GM12878 (cell line): ENCODE results near the gene FAM120A. TPM values are rescaled to one million over a fixed set of nuclear protein-coding genes. Genes with fewer than 3 reads are reported as not detected.

Source experiments
- ATAC-seq: fragments of 200-7000 bp; cut with Tn5 transposase; 3 replicates; pipeline ENCODE4 v1.9.1; 2020; ENCODE audit warnings: mild to moderate bottlenecking, moderate library complexity
- BruUV-seq: library from RNA; stranded (reverse); fragments of 400-500 nt; replicated peaks from 2 replicates; lab custom pipeline; 2021; lab: Mats Ljungman, UMichigan
- CTCF ChIA-PET: fragments of 300-600 bp; sonication (Branson Sonifier 250); formaldehyde crosslinking; extraction: SDS; loops from one replicate; lab custom pipeline; 2021; ENCODE audit warnings: inconsistent platforms; lab: Yijun Ruan, JAX
- POLR2A ChIA-PET: fragments of 350-600 bp; formaldehyde crosslinking; extraction: SDS; loops from one replicate; lab custom pipeline; 2021; ENCODE audit warnings: inconsistent platforms; lab: Charles Lee
- RAD21 ChIA-PET: fragments of 300-600 bp; sonication (Branson Sonifier 250); formaldehyde crosslinking; loops from one replicate; lab custom pipeline; 2023; ENCODE audit warnings: antibody characterized with exemption; ENCODE audit not compliant: unreplicated experiment; lab: Charles Lee
- SMC1A ChIA-PET: fragments of 300-600 bp; sonication (Branson Sonifier 250); formaldehyde crosslinking; loops from one replicate; lab custom pipeline; 2023; ENCODE audit not compliant: unreplicated experiment, uncharacterized antibody; lab: Charles Lee
- DNase-seq: peaks from one replicate; pipeline ENCODE4 v3.0.0-alpha.2; 2011; ENCODE audit warnings: low read depth, low spot score
- FAIRE-seq: peaks from 3 replicates; lab custom pipeline; 2011; peaks lifted over from hg19 to GRCh38; lab: Jason Lieb, UNC
- H2AFZ ChIP-seq: 2 replicates; pipeline ENCODE4 v1.6.0; 2011; ENCODE audit warnings: low read depth, low read length, control low read depth; ENCODE audit not compliant: control insufficient read depth
- H3K27ac ChIP-seq: 2 replicates; pipeline ENCODE4 v1.5.1; 2011; ENCODE audit warnings: control low read depth; ENCODE audit not compliant: control insufficient read depth, insufficient read depth
- H3K27me3 ChIP-seq, 2 experiments: replicated peaks in 1 of 2; 2 replicates each; pipeline versions ENCODE4 v1.6.0 to v1.6.1; 2011; ENCODE audit warnings: low read length in 1 of 2; ENCODE audit not compliant: control insufficient read depth in 2 of 2, insufficient read depth in 2 of 2
- H3K36me3 ChIP-seq, 2 experiments: 2 replicates each; pipeline ENCODE4 v1.5.1; 2011; ENCODE audit warnings: low read length in 1 of 2; ENCODE audit not compliant: control insufficient read depth in 2 of 2, insufficient read depth in 2 of 2
- H3K4me1 ChIP-seq: 2 replicates; pipeline ENCODE4 v1.6.1; 2011; ENCODE audit warnings: mild to moderate bottlenecking, low read length, moderate library complexity, mixed read lengths; ENCODE audit not compliant: control insufficient read depth, insufficient read depth
- H3K4me2 ChIP-seq: 2 replicates; pipeline ENCODE4 v1.6.0; 2011; ENCODE audit warnings: control low read depth; ENCODE audit not compliant: control insufficient read depth, insufficient read depth
- H3K4me3 ChIP-seq: fragments of 200-600 bp; sonication (generic); 2 replicates; pipeline ENCODE4 v1.5.1; 2016
- H3K79me2 ChIP-seq: 2 replicates; pipeline ENCODE4 v1.6.0; 2011; ENCODE audit warnings: low read length; ENCODE audit not compliant: control insufficient read depth, insufficient read depth
- H3K9ac ChIP-seq: 2 replicates; pipeline ENCODE4 v1.8.0; 2011; ENCODE audit warnings: low read length, control low read depth, mixed read lengths; ENCODE audit not compliant: control insufficient read depth, insufficient read depth
- H3K9me3 ChIP-seq: replicated peaks from 3 replicates; pipeline ENCODE4 v1.5.1; 2011; ENCODE audit warnings: mild to moderate bottlenecking, low read length; ENCODE audit not compliant: control insufficient read depth, insufficient read depth
- H4K20me1 ChIP-seq: 2 replicates; pipeline ENCODE4 v1.6.0; 2011; ENCODE audit not compliant: control insufficient read depth, insufficient read depth
- CBFB ChIP-seq: IDR thresholded peaks from 2 replicates; pipeline ENCODE4 v1.6.1; 2016; ENCODE audit warnings: antibody characterized with exemption, low read depth
- CHD2 ChIP-seq: IDR thresholded peaks from 2 replicates; pipeline ENCODE4 v1.6.1; 2011; ENCODE audit warnings: low read depth, low read length, improper control_type of control experiment, borderline replicate concordance
- CHD4 ChIP-seq: fragments of 200-600 bp; sonication (generic); IDR thresholded peaks from 2 replicates; pipeline ENCODE4 v1.6.1; 2016; ENCODE audit warnings: mild to moderate bottlenecking
- ETV6 ChIP-seq, 2 experiments: fragments of 450-650 bp in 1 of 2; IDR thresholded peaks in 1 of 2; conservative IDR thresholded peaks in 1 of 2; 2 replicates each; pipeline ENCODE4 v1.6.1; 2014; ENCODE audit warnings: antibody characterized with exemption in 1 of 2, borderline replicate concordance in 1 of 2, low read depth in 1 of 2, mild to moderate bottlenecking in 1 of 2, moderate library complexity in 1 of 2
- FOS ChIP-seq: IDR thresholded peaks from 3 replicates; pipeline ENCODE4 v1.6.1; 2011; ENCODE audit warnings: borderline replicate concordance; ENCODE audit not compliant: insufficient read length; ENCODE audit errors: extremely low read depth
- GABPA ChIP-seq: IDR thresholded peaks from 2 replicates; pipeline ENCODE4 v1.6.1; 2014; ENCODE audit warnings: antibody characterized with exemption, low read depth, mild to moderate bottlenecking, inconsistent platforms
- HCFC1 ChIP-seq: fragments of 150-350 bp; IDR thresholded peaks from 2 replicates; pipeline ENCODE4 v1.6.1; 2014; ENCODE audit warnings: low read length
- IKZF1 ChIP-seq: fragments of 450-650 bp; conservative IDR thresholded peaks from 2 replicates; pipeline ENCODE4 v1.6.1; 2017; ENCODE audit warnings: antibody characterized with exemption, mild to moderate bottlenecking
- JUNB ChIP-seq: IDR thresholded peaks from 2 replicates; pipeline ENCODE4 v1.6.1; 2016; ENCODE audit warnings: antibody characterized with exemption, mild to moderate bottlenecking
- KDM1A ChIP-seq: fragments of 200-600 bp; sonication (generic); IDR thresholded peaks from 2 replicates; pipeline ENCODE4 v1.6.1; 2016; ENCODE audit warnings: borderline replicate concordance
- NFYB ChIP-seq: IDR thresholded peaks from 2 replicates; pipeline ENCODE4 v1.6.1; 2011; ENCODE audit warnings: low read depth, mild to moderate bottlenecking, low read length, improper control_type of control experiment, moderate library complexity; ENCODE audit not compliant: insufficient read depth
- NR2F1 ChIP-seq: fragments of 450-650 bp; conservative IDR thresholded peaks from 2 replicates; pipeline ENCODE4 v1.6.1; 2017; ENCODE audit warnings: mild to moderate bottlenecking
- POLR2AphosphoS5 ChIP-seq: IDR thresholded peaks from 2 replicates; pipeline ENCODE4 v1.6.1; 2011; ENCODE audit warnings: mild to moderate bottlenecking, low read length, inconsistent platforms
- SIX5 ChIP-seq: IDR thresholded peaks from 2 replicates; pipeline ENCODE4 v1.6.1; 2011; ENCODE audit warnings: mild to moderate bottlenecking, low read depth, low read length, moderate library complexity; ENCODE audit not compliant: severe bottlenecking
- SMC3 ChIP-seq: IDR thresholded peaks from 2 replicates; pipeline ENCODE4 v1.6.1; 2011; ENCODE audit warnings: low read length, improper control_type of control experiment, borderline replicate concordance
- STAT1 ChIP-seq: fragments of 450-650 bp; conservative IDR thresholded peaks from 2 replicates; pipeline ENCODE4 v1.6.1; 2014; ENCODE audit warnings: antibody characterized with exemption, mild to moderate bottlenecking
- TCF12 ChIP-seq: IDR thresholded peaks from 2 replicates; pipeline ENCODE4 v1.6.1; 2011; ENCODE audit warnings: low read depth, mild to moderate bottlenecking, low read length
- TCF3 ChIP-seq: IDR thresholded peaks from 2 replicates; pipeline ENCODE4 v1.6.1; 2012; ENCODE audit warnings: low read depth, mild to moderate bottlenecking, low read length, borderline replicate concordance; ENCODE audit not compliant: insufficient read depth
- ZBED1 ChIP-seq: IDR thresholded peaks from 2 replicates; pipeline ENCODE4 v1.6.1; 2016; ENCODE audit warnings: borderline replicate concordance
- ZNF384 ChIP-seq: IDR thresholded peaks from 2 replicates; pipeline ENCODE4 v1.6.1; 2012; ENCODE audit warnings: low read depth, mild to moderate bottlenecking, low read length, improper control_type of control experiment, borderline replicate concordance
- WGBS: methylation state at CpG from one replicate; pipeline ENCODE4 v1.1.6; 2016; ENCODE audit warnings: low lambda C conversion rate; ENCODE audit not compliant: insufficient replicate concordance, insufficient coverage; ENCODE audit errors: missing lambda C conversion rate; 5-methylcytosine and 5-hydroxymethylcytosine counted together
- in situ Hi-C: fragments of 300-500 bp; cut with MboI; formaldehyde crosslinking; loops from 9 replicates; pipeline ENCODE4 v1.14.3; 2018; ENCODE audit warnings: mixed read lengths
- intact Hi-C: fragments of 100-400 bp; cut with micrococcal nuclease; formaldehyde crosslinking; loops from one replicate; pipeline ENCODE4 v1.14.2; 2022; ENCODE audit not compliant: unreplicated experiment
- polyA plus RNA-seq, 11 experiments: library from polyadenylated mRNA; depleted of rRNA in 4 of 11; unstranded in 6 of 11; stranded (reverse) in 5 of 11; fragments of >200 nt; fragmentation: Nextera tagmentation in 4 of 11; fragmentation: Illumina TruSeq in 1 of 11; extraction: Ambion mirVana in 4 of 11; extraction: Trizol in 1 of 11; gene quantifications; 1 replicate in 1 of 11; 2 replicates in 10 of 11; pipeline versions ENCODE4 v1.2.1 to v1.2.3, GENCODE V29; 2011 to 2016; ENCODE audit warnings: inconsistent platforms in 2 of 11, missing spikeins in 2 of 11, low read depth in 1 of 11
- total RNA-seq, 4 experiments: library from RNA; depleted of rRNA in 3 of 4; stranded (reverse); fragments of >200 nt in 3 of 4; fragmentation: Illumina TruSeq in 1 of 4; extraction: Trizol in 1 of 4; gene quantifications; 2 replicates each; pipeline versions ENCODE4 v1.2.1 to v1.2.3, GENCODE V29; 2013 to 2021
- TF ChIP-seq, protein P1 (sequence below): fragments of 450-650 bp; IDR thresholded peaks from 2 replicates; pipeline ENCODE4 v1.6.1; 2018; ENCODE audit warnings: mild to moderate bottlenecking, low read depth, moderate library complexity; ENCODE audit not compliant: partially characterized antibody

FAM120A gene
- total and polyA plus RNA-seq, 10 of the 15 experiments (the other 5 are each of a cell fraction or from before 2014, with no cell fraction given) = 13.1 to 89.6 (median 52.5) TPM

GRCh38 chr9:93461414-93461743 is 9.9 kb downstream of the FAM120A start (continued):
- TF ChIP-seq CHD4 = no peak
- TF ChIP-seq ZNF384 = no peak
- TF ChIP-seq POLR2AphosphoS5 = no peak
- no peak for TF ChIP-seq CBFB
- TF ChIP-seq SMC3 = no peak
- no peak for TF ChIP-seq CHD2
- TF ChIP-seq STAT1 = no peak

DNA sequence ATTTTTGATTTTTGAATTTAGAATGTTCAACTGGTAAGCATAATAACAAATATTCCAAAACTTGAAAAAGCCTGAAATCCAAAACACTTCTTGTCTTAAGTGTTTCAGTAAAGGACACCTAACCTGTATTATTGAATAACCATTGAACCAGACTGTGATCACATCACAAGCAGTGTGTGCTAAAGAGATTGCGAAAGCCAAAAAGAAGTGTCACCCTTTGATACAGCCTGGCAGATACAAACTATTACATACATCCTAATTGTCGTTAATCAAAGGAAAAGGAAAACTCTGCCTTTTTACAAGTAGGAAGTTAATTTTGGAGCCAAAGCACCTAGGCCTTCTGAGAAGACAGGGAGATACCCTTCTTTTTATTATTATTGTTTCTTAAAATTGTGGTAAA is 10.3 kb downstream of the FAM120A start:
- no peak overlapping the region for H3K27ac ChIP-seq
- no peaks in the 10 kb centered on the region for H4K20me1 ChIP-seq
- no TSS peak for BruUV-seq
- in situ Hi-C loops (no loop called here), intact Hi-C loops (no loop called here)
- H3K4me2 ChIP-seq = no peak overlapping the region
- TF ChIP-seq SIX5 = no peak
- TF ChIP-seq ETV6 (conservative IDR thresholded peaks at IDR 0.05 in 1 of 2, IDR thresholded peaks at IDR 0.05 in 1 of 2; ENCODE audit: borderline replicate concordance in 1 of 2, low read depth in 1 of 2) = no peak
- TF ChIP-seq, protein P1, sequence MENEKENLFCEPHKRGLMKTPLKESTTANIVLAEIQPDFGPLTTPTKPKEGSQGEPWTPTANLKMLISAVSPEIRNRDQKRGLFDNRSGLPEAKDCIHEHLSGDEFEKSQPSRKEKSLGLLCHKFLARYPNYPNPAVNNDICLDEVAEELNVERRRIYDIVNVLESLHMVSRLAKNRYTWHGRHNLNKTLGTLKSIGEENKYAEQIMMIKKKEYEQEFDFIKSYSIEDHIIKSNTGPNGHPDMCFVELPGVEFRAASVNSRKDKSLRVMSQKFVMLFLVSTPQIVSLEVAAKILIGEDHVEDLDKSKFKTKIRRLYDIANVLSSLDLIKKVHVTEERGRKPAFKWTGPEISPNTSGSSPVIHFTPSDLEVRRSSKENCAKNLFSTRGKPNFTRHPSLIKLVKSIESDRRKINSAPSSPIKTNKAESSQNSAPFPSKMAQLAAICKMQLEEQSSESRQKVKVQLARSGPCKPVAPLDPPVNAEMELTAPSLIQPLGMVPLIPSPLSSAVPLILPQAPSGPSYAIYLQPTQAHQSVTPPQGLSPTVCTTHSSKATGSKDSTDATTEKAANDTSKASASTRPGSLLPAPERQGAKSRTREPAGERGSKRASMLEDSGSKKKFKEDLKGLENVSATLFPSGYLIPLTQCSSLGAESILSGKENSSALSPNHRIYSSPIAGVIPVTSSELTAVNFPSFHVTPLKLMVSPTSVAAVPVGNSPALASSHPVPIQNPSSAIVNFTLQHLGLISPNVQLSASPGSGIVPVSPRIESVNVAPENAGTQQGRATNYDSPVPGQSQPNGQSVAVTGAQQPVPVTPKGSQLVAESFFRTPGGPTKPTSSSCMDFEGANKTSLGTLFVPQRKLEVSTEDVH = no peak
- TF ChIP-seq FOS = no peak
- TF ChIP-seq IKZF1 = no peak
- TF ChIP-seq GABPA = no peak
- no peak for TF ChIP-seq ZBED1
- no peak for TF ChIP-seq NFYB
- no peak for TF ChIP-seq HCFC1
- TF ChIP-seq JUNB = no peak
- no peak for TF ChIP-seq KDM1A
- TF ChIP-seq TCF12 = no peak
- no peak for TF ChIP-seq CHD2
- no peak for TF ChIP-seq TCF3
- no peak for TF ChIP-seq NR2F1
- DNase-seq = no peak
- ChIA-PET POLR2A (interaction anchor here (5.2 kb wide), 1 partner anchor 9 kb away, joined by 64 read pairs; the partner anchor contains the start of genes FAM120A and FAM120AOS), SMC1A (interaction anchor here (4.0 kb wide), 1 partner anchor 8 kb away, joined by 34 read pairs; the partner anchor contains the start of gene FAM120AOS), RAD21 (no interaction called here), CTCF (no interaction called here)
- no peak overlapping the region for H3K9ac ChIP-seq
- H3K4me1 ChIP-seq = peaks cover 18% of the 10 kb centered on the region
- no peaks in the 10 kb centered on the region for H3K27me3 ChIP-seq
- no peak for FAIRE-seq
- ATAC-seq = no peak
- no peak overlapping the region for H2AFZ ChIP-seq
- 92% methylated on average over 2 of the region's 2 CpGs for WGBS
- H3K9me3 ChIP-seq = no peaks in the 10 kb centered on the region; the same call in 2 of the 3 replicates
- H3K36me3 ChIP-seq = peaks cover 0 to 11% of the 10 kb centered on the region in 2 experiments; a peak in 1 of 4 replicates
- H3K79me2 ChIP-seq = peaks cover 99% of the 10 kb centered on the region
- no peak overlapping the region for H3K4me3 ChIP-seq
